Measurements from ENCODE around the gene ANKRD40. TPM values are rescaled to one million over a fixed set of nuclear protein-coding genes. Genes with fewer than 3 reads are reported as not detected.

Gene ANKRD40
- total and polyA plus RNA-seq, 9 of the 15 experiments (the other 6 are each of a cell fraction or from before 2014, with no cell fraction given): 9.0 to 28.9 (median 27.7) TPM

- BruUV-seq (replicated peaks): no TSS peak
- Histone ChIP-seq H3K36me3 (ENCODE audit: control insufficient read depth, insufficient read depth, low read length) (no peaks in the 10 kb centered on the region), H3K79me2 (ENCODE audit: control insufficient read depth, insufficient read depth, low read length) (no peaks in the 10 kb centered on the region), H3K4me2 (ENCODE audit: insufficient read depth, low read length) (no peak overlapping the region), H3K4me1 (replicated peaks in 1 of 2; ENCODE audit: control insufficient read depth in 2 of 2, insufficient read depth in 2 of 2, low read length in 2 of 2) (no peaks in the 10 kb centered on the region), H3K9me3 (replicated peaks; ENCODE audit: control insufficient read depth, insufficient read depth, low read depth, low read length) (peaks cover 4% of the 10 kb centered on the region; the same call in 1 of the 2 replicates), H3K9me1 (ENCODE audit: control insufficient read depth, insufficient read depth, low read length) (no peaks in the 10 kb centered on the region), H3K27ac (ENCODE audit: extremely low read depth, low read depth, low read length) (no peak overlapping the region), H3K4me3 (no peak overlapping the region), H3K27me3 (ENCODE audit: control insufficient read depth in 2 of 2, insufficient read depth in 2 of 2, low read length in 2 of 2) (no peaks in the 10 kb centered on the region), H2AFZ (ENCODE audit: low read depth, low read length) (no peak overlapping the region), H3K9ac (ENCODE audit: insufficient read depth in 1 of 2, low read depth in 2 of 2, low read length in 2 of 2) (no peak overlapping the region), H4K20me1 (replicated peaks; ENCODE audit: control insufficient read depth, insufficient read depth, low read length) (no peaks in the 10 kb centered on the region)
- 69% methylated on average over 2 of the region's 2 CpGs for WGBS (ENCODE audit: insufficient coverage, low coverage, missing lambda C conversion rate)
- ATAC-seq (no peak), DNase-seq (ENCODE audit: extremely low read depth in 1 of 4, low spot score in 3 of 4) (no peak), FAIRE-seq (no peak)
- intact Hi-C loops (cut with micrococcal nuclease): no loop called here
- ChIA-PET POLR2A (interaction anchor here (0.8 kb wide), 1 partner anchor 11 kb away, joined by 3 read pairs; no protein-coding TSS in a partner anchor), CTCF (ENCODE audit: low intra/inter-chr PET ratio) (no interaction called here)
- in situ Hi-C loops (cut with MboI): no loop called here
- TF ChIP-seq ZNF316 (IDR thresholded peaks at IDR 0.05) (peak; percentile 52; the same call in 1 of the 2 replicates), REST (IDR thresholded peaks at IDR 0.05; ENCODE audit: borderline replicate concordance) (no peak), REST (CRISPR knock-in tag; IDR thresholded peaks at IDR 0.05; ENCODE audit: low read depth) (no peak)
These were observed 56.1 kb downstream of the ANKRD40 start for GRCh38 chr17:50651661-50652060.
